OCI-LY1 (cell line): ENCODE data around the gene FCN3.

Experiments used
- H2AFZ ChIP-seq: fragments of 200-600 bp; sonication (generic), shearing (Covaris generic); 2 replicates; pipeline ENCODE4 v1.6.0; 2014; ENCODE audit warnings: antibody characterized with exemption, mild to moderate bottlenecking, low read length
- H3F3A ChIP-seq: fragments of 200-600 bp; sonication (generic), shearing (Covaris generic); 2 replicates; pipeline ENCODE4 v1.6.0; 2014; ENCODE audit warnings: mild to moderate bottlenecking, antibody characterized with exemption, low read length, moderate library complexity; ENCODE audit not compliant: insufficient read depth
- H3K27ac ChIP-seq: fragments of 200-600 bp; sonication (generic); 2 replicates; pipeline ENCODE4 v1.5.1; 2014; ENCODE audit warnings: low read length, mixed run types, mild to moderate bottlenecking, low read depth; ENCODE audit not compliant: poor library complexity, severe bottlenecking
- H3K27me3 ChIP-seq: fragments of 200-600 bp; sonication (generic); 2 replicates; pipeline ENCODE4 v1.6.0; 2014; ENCODE audit warnings: antibody characterized with exemption, mild to moderate bottlenecking, low read length, moderate library complexity; ENCODE audit not compliant: insufficient read depth
- H3K36me3 ChIP-seq: fragments of 200-600 bp; sonication (generic); 2 replicates; pipeline ENCODE4 v1.6.1; 2014; ENCODE audit warnings: mild to moderate bottlenecking, antibody characterized with exemption, low read length, moderate library complexity, mixed read lengths; ENCODE audit not compliant: insufficient read depth
- H3K4me1 ChIP-seq: fragments of 200-600 bp; sonication (generic); 2 replicates; pipeline ENCODE4 v1.5.1; 2014; ENCODE audit warnings: mild to moderate bottlenecking, low read length, moderate library complexity; ENCODE audit not compliant: insufficient read depth, severe bottlenecking
- H3K4me2 ChIP-seq: fragments of 200-600 bp; sonication (generic), shearing (Covaris generic); 2 replicates; pipeline ENCODE4 v1.6.1; 2014; ENCODE audit warnings: low read length
- H3K4me3 ChIP-seq: fragments of 200-600 bp; sonication (generic); 2 replicates; pipeline ENCODE4 v1.5.1; 2014; ENCODE audit warnings: low read length, low read depth, mild to moderate bottlenecking, mixed read lengths; ENCODE audit not compliant: poor library complexity, severe bottlenecking
- H3K79me2 ChIP-seq: fragments of 200-600 bp; shearing (Covaris generic); 2 replicates; pipeline ENCODE4 v1.6.1; 2016; ENCODE audit warnings: mixed run types, low read length, mixed read lengths; ENCODE audit not compliant: insufficient read depth
- H3K9ac ChIP-seq: fragments of 200-600 bp; sonication (generic), shearing (Covaris generic); 2 replicates; pipeline ENCODE4 v1.6.1; 2014; ENCODE audit warnings: mild to moderate bottlenecking, low read length, mixed read lengths
- H3K9me2 ChIP-seq: fragments of 200-600 bp; sonication (generic), shearing (Covaris generic); 2 replicates; pipeline ENCODE4 v1.6.1; 2014; ENCODE audit warnings: low read depth, mild to moderate bottlenecking, low read length, mixed read lengths
- H3K9me3 ChIP-seq: fragments of 200-600 bp; shearing (Covaris generic); 2 replicates; pipeline ENCODE4 v1.6.1; 2014; ENCODE audit warnings: low read length, mixed read lengths
- H4K20me1 ChIP-seq: fragments of 200-600 bp; sonication (generic), shearing (Covaris generic); 2 replicates; pipeline ENCODE4 v1.6.0; 2016; ENCODE audit warnings: mild to moderate bottlenecking, low read length; ENCODE audit not compliant: insufficient read depth
- EZH2 ChIP-seq: fragments of 200-600 bp; sonication (generic), shearing (Covaris generic); IDR thresholded peaks from 2 replicates; pipeline ENCODE4 v1.8.0; 2017; ENCODE audit warnings: borderline replicate concordance, mixed run types, mild to moderate bottlenecking, antibody characterized with exemption, low read length, moderate library complexity, mixed read lengths
- TF ChIP-seq, protein P1 (sequence below): fragments of 200-600 bp; sonication (generic), shearing (Covaris generic); IDR thresholded peaks from 2 replicates; pipeline ENCODE4 v1.5.1; 2017; ENCODE audit warnings: mild to moderate bottlenecking, antibody characterized with exemption, low read length, moderate library complexity, mixed read lengths

Gene FCN3

GRCh38 chr1:27343639-27344025 is 31.0 kb downstream of the FCN3 start:
- H3K27ac ChIP-seq, result peak overlapping the region; percentile 73
- H3K9ac ChIP-seq, result peak overlapping the region; percentile 76; the same call in 1 of the 2 replicates
- no peaks in the 10 kb centered on the region for H3K36me3 ChIP-seq
- no peaks in the 10 kb centered on the region for H3K27me3 ChIP-seq
- no peaks in the 10 kb centered on the region for H3K9me2 ChIP-seq
- no peaks in the 10 kb centered on the region for H3K9me3 ChIP-seq
- no peak for TF ChIP-seq EZH2
- TF ChIP-seq, protein P1, sequence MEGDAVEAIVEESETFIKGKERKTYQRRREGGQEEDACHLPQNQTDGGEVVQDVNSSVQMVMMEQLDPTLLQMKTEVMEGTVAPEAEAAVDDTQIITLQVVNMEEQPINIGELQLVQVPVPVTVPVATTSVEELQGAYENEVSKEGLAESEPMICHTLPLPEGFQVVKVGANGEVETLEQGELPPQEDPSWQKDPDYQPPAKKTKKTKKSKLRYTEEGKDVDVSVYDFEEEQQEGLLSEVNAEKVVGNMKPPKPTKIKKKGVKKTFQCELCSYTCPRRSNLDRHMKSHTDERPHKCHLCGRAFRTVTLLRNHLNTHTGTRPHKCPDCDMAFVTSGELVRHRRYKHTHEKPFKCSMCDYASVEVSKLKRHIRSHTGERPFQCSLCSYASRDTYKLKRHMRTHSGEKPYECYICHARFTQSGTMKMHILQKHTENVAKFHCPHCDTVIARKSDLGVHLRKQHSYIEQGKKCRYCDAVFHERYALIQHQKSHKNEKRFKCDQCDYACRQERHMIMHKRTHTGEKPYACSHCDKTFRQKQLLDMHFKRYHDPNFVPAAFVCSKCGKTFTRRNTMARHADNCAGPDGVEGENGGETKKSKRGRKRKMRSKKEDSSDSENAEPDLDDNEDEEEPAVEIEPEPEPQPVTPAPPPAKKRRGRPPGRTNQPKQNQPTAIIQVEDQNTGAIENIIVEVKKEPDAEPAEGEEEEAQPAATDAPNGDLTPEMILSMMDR, result no peak
- H3K4me3 ChIP-seq, result peak overlapping the region; percentile 79
- H4K20me1 ChIP-seq, result no peaks in the 10 kb centered on the region
- H2AFZ ChIP-seq, result no peak overlapping the region
- peaks cover 39% of the 10 kb centered on the region for H3K4me1 ChIP-seq
- H3F3A ChIP-seq, result no peaks in the 10 kb centered on the region
- H3K79me2 ChIP-seq, result no peaks in the 10 kb centered on the region
- peak overlapping the region; percentile 93 for H3K4me2 ChIP-seq

DNA sequence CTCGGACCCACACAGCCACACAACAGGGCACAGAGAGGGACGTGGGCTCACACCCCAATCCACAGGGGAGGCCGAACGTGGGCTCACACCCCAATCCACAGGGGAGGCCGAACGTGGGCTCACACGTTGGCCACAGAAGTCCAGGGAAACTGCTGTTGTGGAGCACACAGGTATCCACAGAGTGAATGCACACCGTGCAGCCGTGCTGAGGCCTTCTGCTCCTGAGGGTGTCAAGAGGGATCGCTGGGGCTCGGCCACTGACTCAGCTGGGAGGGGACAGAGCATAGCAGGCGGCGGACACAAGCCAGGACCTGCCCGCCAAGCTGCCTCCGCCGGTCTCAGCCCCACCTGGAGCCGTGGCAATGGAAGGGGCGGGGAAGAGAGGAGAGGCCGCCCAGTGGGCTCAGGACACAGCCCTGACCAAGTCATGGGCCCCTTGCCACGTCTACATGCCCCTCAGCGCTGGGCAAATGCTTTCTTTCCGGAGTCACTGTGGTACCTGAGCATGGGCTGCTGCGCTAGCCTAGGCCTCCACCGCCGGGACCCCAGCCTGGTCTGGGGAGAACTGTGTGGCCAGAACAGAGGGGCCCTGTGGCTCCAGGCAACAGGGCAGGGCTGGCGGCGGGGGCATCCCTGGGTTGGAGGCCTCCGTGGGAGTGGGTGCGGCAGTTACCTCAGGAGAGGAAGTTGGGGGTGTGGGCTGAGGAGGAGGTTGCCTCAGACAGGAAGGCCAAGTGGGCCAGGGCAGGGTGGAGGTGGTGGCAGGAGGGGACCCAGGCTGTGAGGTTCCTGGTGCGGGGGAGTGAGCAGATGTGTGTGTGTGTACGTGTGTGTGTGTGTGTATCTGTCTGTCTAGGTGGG is 31.6 kb downstream of the FCN3 start:
- peak overlapping the region; percentile 76 for H3K9ac ChIP-seq

DNA sequence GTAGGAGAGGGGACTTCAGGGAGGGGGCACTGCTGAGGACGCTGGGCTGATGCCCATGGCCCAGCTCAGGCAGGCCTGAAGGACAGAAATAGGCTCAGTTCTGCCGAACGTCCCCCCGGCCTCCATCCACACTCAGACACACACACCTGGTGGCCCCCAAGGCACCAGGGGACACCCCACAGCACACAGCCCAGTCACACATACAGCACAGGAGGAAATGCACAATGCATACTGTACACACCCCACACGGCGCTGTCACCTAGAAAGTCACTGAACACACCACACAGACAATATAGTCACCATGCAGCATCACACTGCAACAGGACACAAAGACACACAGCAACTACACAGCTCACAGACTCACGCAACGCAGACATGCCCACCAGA is 32.2 kb downstream of the FCN3 start:
- H3K9ac ChIP-seq, result peak overlapping the region; percentile 76
- no peak overlapping the region for H2AFZ ChIP-seq

More for the DNA sequence above, 31.6 kb downstream of the FCN3 start:
- Histone ChIP-seq H2AFZ (no peak overlapping the region), H3K4me1 (peaks cover 39% of the 10 kb centered on the region), H4K20me1 (no peaks in the 10 kb centered on the region), H3K36me3 (no peaks in the 10 kb centered on the region), H3K4me2 (peak overlapping the region; percentile 93), H3F3A (no peaks in the 10 kb centered on the region), H3K4me3 (peak overlapping the region; percentile 79), H3K9me3 (no peaks in the 10 kb centered on the region), H3K9me2 (no peaks in the 10 kb centered on the region), H3K27me3 (no peaks in the 10 kb centered on the region), H3K79me2 (no peaks in the 10 kb centered on the region), H3K27ac (peak overlapping the region; percentile 73)
- no peak for TF ChIP-seq EZH2

More for the DNA sequence above, 32.2 kb downstream of the FCN3 start:
- no peaks in the 10 kb centered on the region for H3K27me3 ChIP-seq
- H3F3A ChIP-seq, result no peaks in the 10 kb centered on the region
- TF ChIP-seq EZH2, result no peak
- TF ChIP-seq, protein P1, result no peak
- no peaks in the 10 kb centered on the region for H3K9me2 ChIP-seq
- H3K4me1 ChIP-seq, result peaks cover 39% of the 10 kb centered on the region
- H3K79me2 ChIP-seq, result no peaks in the 10 kb centered on the region
- H3K4me2 ChIP-seq, result peak overlapping the region; percentile 93
- H4K20me1 ChIP-seq, result no peaks in the 10 kb centered on the region
- H3K9me3 ChIP-seq, result no peaks in the 10 kb centered on the region
- H3K4me3 ChIP-seq, result peak overlapping the region; percentile 79
- H3K36me3 ChIP-seq, result no peaks in the 10 kb centered on the region
- peak overlapping the region; percentile 73 for H3K27ac ChIP-seq
